Jurkat, Clone E6-1 (cell line): ENCODE results near the gene NAP1L1. TPM values are rescaled to one million over a fixed set of nuclear protein-coding genes. Genes with fewer than 3 reads are reported as not detected.
A peak's percentile ranks its signal among the peaks of the same experiment; 100 is the strongest.

ENCODE experiments used
- DNase-seq: peaks from one replicate; pipeline ENCODE4 v3.0.0-alpha.2; 2011; ENCODE audit warnings: low read depth, low spot score
- H3K4me3 ChIP-seq: 2 replicates; pipeline ENCODE4 v1.5.1; 2011; ENCODE audit warnings: mild to moderate bottlenecking, low read length, control low read depth, moderate library complexity
- polyA plus RNA-seq: library from polyadenylated mRNA; unstranded; fragments of >200 nt; gene quantifications from one replicate; pipeline ENCODE4 v1.2.1, GENCODE V29; 2012; ENCODE audit warnings: missing spikeins; ENCODE audit not compliant: insufficient read length, insufficient read depth

The NAP1L1 gene, protein sequence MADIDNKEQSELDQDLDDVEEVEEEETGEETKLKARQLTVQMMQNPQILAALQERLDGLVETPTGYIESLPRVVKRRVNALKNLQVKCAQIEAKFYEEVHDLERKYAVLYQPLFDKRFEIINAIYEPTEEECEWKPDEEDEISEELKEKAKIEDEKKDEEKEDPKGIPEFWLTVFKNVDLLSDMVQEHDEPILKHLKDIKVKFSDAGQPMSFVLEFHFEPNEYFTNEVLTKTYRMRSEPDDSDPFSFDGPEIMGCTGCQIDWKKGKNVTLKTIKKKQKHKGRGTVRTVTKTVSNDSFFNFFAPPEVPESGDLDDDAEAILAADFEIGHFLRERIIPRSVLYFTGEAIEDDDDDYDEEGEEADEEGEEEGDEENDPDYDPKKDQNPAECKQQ
- 664 TPM for polyA plus RNA-seq

DNA sequence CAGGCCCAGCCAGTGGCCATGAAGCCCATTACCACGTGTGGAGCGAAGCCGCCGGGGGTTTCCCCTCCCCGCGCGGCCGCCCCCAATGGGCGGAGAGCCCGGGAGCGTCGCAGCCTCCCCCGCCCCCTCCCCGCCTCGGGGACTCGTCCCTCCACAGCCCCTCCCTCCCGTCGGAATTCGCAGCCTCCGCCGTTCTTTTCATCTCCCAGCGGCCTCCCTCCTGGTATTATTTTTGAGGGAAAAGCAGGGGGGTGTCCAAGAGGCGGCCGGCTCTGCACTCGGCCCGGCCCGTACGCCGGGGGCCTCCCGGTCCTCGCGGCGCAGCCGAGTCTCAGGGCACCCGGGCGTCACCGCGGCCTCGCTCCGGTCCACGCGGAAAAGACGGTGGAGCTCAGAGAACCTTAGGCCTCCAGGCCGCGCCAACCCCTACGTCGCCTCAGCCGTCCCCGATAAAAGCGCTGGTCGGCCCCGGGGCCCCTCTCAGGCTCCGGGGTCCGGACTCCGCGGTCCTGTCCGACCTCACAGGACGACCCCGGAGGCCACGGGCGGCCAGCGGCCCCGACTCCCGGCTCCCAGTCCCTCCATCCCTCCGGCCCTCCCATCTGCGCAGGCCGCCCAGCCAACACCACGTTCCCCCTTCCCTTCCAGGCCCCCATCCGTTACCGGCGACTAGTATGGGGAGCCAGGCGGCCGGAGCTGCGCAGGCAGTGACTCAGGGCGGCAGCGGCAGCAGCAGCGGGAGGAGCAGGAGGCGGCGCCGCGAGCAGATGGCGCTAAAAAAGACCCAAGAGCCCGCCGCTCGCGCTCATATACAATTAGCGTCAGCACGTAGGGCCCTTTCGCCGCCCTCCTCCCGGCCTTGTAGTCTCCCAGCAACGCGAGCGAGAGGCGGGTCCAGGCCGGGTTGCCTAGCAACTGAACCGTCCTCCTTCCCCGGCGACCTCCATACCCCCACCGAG lies at the start of gene NAP1L1:
Gene NAP1L1, minus strand, starts transcription at position 782 of the 959 bp plus-strand sequence. CDS start 10,466 bp downstream, outside the sequence.
- peak; percentile 97 for DNase-seq
- H3K4me3 ChIP-seq: peak within 1 kb of the TSS; percentile 61

DNA sequence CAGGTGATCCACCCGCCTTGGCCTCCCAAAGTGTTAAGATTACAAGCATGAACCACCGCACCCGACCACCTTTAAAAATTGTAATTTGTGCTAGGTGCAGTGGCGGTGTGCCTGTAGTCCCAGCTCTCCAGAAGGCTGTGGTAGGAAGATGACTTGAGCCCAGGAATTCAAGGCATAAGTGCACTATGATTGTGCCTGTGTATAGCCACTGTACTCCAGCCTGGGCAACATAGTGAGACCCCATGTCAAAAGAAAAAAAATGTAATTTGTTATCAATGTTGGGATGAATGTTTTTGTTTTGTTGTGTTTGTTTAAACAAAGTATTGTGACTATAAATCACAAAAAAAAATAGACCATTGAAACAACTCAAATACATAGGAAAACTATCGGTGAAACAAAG lies 43.1 kb upstream of the NAP1L1 start:
- no peak for DNase-seq
- H3K4me3 ChIP-seq: no peak overlapping the region

DNA sequence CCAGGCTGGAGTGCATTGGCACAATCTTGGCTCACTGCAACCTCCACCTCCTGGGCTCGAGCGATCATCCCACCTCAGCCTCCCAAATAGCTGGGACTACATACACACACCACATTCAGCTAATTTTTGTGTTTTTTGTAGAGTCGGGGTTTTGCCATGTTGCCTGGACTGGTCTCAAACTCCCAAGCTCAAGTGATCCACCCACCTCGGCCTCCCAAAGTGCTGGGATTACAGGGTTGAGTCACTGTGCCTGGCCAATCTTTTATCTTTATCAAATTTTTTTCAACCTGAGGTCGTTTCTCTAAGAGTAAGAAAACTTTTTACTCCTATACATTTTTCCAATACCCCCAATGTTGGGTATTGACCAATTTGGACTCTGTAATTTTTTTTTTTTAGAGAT lies 40.0 kb upstream of the NAP1L1 start:
- DNase-seq: no peak
- H3K4me3 ChIP-seq: no peak overlapping the region

DNA sequence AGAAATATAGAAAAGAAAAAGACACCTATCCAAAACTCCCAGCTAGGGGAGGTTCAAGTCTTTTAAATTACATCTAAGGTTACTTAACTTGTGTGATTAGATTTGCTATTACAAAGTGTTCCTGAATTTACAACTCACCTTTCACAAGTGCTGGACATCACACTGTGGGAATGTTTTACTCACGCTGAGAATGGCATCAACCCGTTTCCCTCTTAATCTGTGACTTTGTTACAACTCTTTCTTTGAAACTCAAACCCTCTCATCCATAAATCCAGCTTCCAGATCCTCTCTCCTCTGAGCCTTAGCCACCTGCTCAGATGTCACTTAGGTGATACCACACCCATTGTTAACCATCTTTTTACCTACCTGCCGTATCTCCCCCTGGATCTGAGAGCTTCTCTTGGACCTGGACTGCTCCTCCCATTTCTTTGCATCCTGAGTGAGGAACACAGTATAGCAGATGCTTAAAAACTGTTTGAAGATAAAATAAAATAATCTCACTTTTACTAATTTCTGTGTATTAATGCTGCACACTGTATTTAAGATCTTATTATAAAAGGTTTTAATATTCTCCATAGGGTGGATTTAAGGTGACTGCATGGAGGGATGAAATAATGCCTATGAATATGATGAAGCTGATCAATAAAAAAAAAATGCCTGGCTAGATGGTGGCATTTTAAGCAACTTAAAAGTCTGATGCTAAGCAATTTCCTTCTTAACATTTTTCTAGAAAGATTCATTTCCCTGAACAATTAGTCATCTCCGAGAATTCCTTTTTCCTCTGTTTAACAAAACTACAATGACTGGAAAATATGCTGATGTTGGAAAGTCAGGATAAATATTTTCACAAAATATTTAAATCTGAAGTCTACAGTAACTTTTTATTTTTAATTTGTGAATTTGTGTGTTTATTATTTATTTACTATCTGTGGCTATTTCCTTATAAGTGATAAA lies 39.1 kb upstream of the NAP1L1 start:
- DNase-seq: no peak
- no peak overlapping the region for H3K4me3 ChIP-seq

DNA sequence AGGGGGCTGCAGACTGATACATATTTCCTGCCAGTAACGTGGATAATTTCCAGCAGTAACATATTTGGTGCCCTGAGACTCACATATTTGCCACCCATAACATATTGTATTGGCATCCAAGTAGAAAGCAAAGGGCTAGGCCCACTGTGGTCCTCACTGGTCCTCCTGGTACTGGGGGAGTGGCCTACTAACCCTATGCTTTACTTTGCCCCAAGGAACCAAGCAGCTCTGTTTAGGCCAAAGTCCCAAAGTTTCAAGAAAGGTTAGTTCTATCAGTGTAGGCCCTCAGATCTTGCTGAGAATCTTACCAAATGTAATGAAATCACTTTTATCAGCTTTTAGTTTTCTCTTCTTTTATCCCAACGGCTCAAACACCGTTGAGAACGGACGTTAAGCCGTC lies 35.4 kb upstream of the NAP1L1 start:
- no peak overlapping the region for H3K4me3 ChIP-seq
- DNase-seq: no peak

DNA sequence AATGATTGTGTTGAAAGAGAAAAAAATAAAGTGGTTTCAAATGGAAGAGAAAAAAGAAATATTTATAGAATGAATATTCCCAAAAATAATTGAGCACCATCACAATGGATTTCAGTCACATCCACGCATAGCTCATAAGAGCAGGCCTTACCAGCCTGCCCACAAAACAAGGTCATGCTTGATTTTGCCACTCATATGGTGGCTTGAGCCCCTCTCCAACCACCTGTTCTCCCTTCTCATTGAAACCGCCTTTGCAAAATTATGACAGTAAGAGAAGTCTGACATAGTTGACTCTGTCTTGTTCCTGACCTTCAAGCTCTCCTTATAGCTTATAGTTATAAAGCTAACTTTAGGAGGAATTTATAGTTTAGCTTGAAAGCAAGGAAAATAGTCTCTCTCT lies 33.3 kb upstream of the NAP1L1 start:
- DNase-seq: no peak
- H3K4me3 ChIP-seq: no peak overlapping the region

DNA sequence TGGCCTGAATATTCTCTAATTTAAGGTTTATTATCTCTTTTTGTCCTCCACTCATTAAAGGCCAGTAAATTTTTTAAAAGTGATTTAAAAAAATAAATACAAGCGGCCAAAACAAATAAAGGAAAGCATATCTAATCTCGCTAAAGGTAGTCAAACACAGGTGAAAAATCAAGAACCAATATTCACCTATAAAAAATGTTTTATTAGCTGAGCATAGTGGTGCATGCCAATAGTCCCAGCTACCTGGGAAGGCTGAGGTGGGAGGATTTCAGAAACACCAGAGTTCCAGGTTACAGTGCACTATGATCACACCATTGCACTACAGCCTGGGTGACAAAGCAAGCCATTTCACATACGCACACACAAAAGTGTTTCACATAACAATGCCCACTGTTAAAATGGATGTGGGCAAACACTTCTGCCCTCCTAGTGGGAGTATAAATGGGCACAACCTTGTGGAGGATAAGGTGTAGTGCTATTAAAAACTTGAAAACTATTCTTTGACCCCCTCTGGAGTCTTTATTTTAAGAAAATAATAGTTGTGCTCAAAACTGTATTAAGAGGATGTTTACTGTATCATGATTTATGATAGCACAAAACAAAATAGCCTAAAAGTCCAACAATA lies 32.7 kb upstream of the NAP1L1 start:
- H3K4me3 ChIP-seq: no peak overlapping the region
- no peak for DNase-seq

DNA sequence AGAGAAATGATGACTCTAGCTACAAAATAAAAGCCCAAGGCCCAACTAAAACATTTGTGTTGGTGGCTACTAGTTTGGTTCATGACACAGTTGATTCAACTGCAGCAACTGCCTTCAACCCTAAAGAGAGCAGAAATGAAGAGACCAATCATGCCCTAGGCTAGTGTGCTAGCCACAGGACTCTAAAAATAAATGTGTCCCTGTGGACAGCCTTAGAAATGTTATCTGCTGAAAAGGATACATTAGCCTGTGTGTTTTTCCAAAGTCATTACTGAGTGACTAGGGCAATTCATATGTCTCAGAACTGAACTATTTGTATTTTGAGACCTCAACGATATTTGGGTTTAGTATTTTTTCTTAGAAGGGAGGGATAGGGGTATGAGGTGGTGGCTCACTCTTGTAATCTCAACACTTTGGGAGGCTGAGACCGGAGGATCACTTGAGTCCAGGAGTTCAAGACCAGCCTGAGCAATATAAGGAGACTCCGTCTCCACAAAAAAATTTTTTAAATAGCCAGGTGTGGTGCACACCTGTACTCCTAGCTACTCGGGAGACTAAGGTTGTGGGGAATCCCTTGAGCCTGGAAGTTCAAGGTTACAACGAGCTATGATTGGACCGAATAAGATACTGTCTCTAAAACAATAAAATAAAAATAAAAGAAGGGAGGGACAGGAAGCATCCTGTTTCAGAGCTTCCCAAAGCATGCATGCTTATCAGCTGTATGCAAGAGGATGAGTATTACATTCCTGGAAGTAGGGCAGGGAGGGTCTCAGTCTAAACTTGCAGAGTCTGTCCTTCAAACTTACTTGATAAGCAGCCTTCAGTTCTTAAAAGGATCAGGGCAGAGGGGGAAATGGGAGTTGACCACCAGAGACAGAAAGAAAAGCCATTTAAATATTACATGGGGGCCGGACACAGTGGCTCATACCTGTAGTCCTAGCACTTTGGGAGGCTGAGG lies 29.6 kb upstream of the NAP1L1 start:
- no peak for DNase-seq

DNA sequence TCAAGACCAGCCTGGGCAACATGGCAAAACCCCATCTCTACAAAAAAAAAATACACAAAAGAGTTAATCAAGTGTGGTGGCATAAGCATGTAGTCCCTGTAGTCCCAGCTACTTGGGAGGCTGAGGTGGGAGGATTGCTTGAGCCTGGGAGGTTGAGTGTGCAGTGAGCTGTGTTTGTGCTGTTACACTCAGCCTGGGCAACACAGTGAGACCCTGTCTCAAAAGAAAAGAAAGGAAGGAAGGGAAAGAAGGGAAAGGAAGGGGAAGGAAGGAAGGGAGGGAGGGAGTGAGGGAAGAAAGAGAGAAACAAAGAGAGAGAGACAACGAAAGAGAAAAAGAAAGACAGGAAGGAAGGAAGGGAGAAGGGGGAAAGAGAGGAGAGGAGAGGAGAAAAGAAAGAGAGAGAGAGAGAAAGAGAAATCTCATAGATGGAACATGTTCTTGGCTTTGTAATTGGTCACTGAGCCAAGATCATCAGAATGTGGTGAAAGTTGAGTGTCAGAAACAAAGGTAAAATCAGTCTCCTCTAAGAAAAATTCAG lies 26.8 kb upstream of the NAP1L1 start:
- no peak overlapping the region for H3K4me3 ChIP-seq
- DNase-seq: no peak

More for the DNA sequence above, 29.6 kb upstream of the NAP1L1 start:
- no peak overlapping the region for H3K4me3 ChIP-seq

DNA sequence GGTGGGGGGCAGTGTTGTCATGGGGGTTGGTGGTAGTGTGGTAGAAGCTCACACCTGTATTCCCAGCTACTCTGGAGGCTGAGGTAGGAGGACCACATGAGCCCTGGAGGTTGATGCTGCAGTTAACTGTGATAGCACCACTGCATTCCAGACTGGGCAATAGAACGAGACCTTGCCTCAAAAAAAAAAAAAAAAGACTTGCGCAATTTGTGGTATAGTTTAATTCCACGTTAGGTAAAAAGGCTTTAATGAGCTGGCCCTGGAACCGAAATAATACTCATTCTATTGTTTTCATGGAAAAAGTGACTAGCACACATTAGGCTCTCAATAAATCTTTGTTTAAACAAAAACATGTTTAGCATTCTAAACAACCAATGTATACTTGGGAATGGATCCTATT lies 25.4 kb upstream of the NAP1L1 start:
- H3K4me3 ChIP-seq: no peak overlapping the region
- DNase-seq: no peak

DNA sequence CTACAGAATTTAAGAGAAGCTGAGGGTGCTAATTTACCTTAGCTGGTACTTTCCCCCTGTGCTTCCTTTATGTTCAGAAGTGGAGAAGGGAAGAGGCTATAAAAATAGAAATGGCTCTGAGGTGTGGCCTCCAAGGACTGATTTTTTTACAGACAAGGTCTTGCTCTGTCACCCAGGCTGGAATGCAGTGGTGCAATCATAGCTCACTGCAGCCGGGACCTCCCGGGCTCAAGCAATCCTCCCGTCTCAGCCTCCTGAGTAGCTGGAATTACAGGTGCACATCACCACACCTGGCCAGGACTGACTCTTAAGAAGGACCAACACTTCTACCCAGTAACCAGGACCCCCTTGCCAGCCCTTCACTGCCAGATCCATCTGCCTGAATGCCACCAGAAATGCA lies 23.9 kb upstream of the NAP1L1 start:
- no peak for DNase-seq
- H3K4me3 ChIP-seq: no peak overlapping the region

DNA sequence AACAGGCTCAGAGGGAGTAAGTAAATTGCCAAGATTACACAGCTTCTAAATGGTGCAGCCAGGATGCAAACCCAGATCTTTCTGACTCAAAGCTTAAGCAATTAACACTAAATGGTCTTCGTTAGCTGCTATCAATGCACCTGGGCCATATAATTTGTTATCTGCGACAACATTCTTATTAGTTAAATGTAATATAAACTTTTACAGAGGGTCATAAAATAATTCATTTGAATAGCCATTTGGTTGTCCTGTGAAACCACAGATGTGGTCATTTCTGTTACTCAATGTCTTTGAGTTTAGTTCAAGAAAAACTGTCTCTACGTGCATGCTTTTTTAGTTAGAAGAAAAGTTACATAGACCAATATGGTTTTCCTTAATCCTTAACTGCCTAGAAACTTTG lies 22.1 kb upstream of the NAP1L1 start:
- no peak for DNase-seq
- no peak overlapping the region for H3K4me3 ChIP-seq

DNA sequence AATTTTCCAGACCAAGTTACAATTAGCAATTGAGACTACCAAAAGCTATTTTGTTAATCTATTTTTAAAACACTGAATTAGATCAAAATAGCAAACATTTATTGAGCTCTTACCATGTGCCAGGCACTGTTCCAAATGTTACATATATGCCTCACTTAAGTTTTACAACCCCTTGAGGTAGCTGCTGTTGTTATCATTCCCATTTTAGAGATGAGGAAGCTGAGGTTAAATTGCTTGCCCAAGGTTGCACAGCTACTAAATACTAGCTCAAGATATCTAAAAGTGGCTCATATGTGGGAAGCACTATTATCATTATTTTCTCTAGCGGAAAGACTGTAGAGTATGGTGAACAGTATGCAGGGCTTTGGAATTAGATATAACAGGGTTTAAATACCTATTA lies 19.5 kb upstream of the NAP1L1 start:
- no peak for DNase-seq
- no peak overlapping the region for H3K4me3 ChIP-seq

DNA sequence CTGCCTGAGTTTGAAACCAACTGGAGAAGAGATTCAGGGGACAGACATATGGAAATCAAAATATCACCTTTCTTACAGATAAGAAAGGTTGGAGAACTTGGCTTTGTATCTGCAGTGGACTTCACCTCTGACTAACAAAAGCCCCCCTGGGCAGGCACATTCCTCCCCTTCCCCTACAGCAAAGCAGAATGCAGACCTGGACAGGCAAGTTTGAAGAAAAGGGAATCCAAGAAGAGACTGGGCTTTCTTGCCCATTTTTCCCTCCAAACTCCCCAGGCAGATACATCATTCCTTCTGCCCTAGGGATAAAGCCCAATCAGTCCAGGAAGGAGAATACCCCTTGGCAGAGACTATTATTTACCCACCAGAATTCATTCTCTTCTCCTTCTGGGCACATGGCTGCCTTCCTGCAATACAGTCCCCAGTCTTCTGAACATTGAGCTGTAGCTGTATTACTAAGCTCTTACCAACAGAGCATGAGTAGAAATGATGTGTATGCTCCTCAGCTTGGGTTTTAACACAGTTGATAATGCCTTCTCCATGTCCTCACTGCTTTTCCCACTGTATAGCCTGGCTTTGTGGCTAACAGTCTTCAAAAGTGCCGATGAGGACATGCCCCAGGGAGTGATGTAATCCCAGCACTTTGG lies 17.4 kb upstream of the NAP1L1 start:
- no peak for DNase-seq
- H3K4me3 ChIP-seq: no peak overlapping the region

DNA sequence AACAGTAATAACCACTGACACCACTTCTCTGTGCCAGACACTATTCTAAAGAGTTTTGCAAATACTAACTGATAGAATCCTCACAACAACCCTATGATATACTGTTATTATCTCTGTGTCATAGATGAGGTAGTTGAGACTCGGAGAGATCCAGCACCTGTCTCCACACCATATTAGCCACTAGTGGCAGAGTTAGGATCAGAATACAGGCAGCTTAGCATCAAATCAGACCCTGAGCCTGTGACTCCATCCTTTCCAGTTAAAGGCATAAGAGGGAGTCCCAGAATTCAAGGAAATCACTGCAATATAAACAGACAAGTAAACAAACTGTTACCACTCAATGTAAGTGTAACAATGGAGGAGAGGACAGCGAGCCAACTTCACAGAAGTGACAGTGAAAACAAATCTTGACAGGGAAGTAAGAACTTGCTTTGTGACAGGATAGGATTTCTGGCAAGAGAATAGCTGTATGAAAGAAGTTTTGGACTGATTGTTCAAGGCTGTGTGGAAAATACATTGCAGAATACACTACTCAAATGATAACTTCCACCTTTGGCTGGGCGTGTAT lies 11.7 kb upstream of the NAP1L1 start:
- no peak overlapping the region for H3K4me3 ChIP-seq
- DNase-seq: no peak

DNA sequence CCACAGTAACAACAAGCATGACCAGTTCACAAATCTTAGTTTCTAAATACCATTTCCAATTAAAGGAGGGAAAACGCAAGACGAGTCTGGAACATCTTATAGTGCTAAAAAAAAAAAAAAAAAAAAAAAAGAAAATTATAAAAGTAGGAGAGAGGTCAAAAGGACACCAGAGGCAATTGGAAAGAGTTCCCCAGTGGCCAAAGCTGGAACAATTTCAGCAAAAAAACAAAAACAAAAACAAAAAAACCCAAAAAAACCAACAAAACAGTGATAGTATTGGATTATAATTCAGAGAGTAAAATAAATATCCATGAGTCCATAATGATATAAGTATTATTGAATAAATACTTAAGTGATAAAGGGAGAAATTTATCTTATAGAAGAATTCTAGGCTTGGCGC lies 10.3 kb upstream of the NAP1L1 start:
- DNase-seq: no peak
- no peak overlapping the region for H3K4me3 ChIP-seq
